ENCODE results near the gene ZNF350.

DNA sequence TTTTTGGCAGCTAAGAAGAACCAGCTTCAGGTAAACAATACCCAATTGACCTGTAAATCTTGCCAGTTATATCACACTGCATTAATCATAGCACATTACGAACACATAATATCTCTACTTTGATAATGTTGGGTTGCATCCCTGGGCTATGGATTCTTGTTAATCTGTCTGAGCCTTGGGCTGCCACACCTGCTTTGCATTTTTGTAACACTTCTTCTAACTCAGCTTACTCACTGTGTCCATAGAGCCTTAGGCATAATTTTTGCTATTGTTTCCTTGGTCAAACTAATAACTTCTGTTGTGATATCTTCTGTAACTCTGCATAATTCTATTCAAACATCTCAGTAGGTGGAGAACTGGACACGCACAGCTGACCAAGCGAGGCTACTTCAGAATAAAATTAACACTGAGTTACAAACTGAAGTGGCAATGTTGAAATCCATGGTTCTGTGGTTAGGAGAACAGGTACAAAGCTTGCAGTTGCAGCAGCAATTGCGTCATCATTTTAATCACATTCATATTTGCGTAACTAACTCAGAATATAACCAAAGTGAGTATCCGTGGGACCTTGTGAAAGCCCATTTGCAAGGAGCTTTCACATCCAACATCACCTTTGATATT, 6.4 kb downstream of the ZNF350 start:
- TF ChIP-seq EZH2 (IDR thresholded peaks at IDR 0.05; ENCODE audit: insufficient read depth, poor library complexity, severe bottlenecking), result no peak
- TF ChIP-seq EZH2phosphoT487 (IDR thresholded peaks at IDR 0.05; ENCODE audit: insufficient read depth, low read depth), result no peak
